WTC11 (cell line): ENCODE data around the gene MAOA. TPM values are rescaled to one million over a fixed set of nuclear protein-coding genes. Genes with fewer than 3 reads are reported as not detected.

Source experiments
- ATAC-seq: fragments of 200-7000 bp; cut with Tn5 transposase; 2 replicates; pipeline ENCODE4 v1.10.0; 2021; ENCODE audit warnings: mild to moderate bottlenecking, moderate library complexity
- CTCF ChIA-PET: fragments of 300-600 bp; sonication (Branson Sonifier 250); formaldehyde crosslinking; loops from one replicate; lab custom pipeline; 2021; ENCODE audit warnings: antibody characterized with exemption; lab: Charles Lee
- POLR2A ChIA-PET: fragments of 350-600 bp; sonication (Branson Sonifier 250); formaldehyde crosslinking; loops from one replicate; lab custom pipeline; 2021; ENCODE audit warnings: antibody characterized with exemption; lab: Charles Lee
- DNase-seq: peaks from one replicate; pipeline ENCODE4 v3.0.0; 2021; ENCODE audit warnings: low spot score
- H3K27ac Mint-ChIP-seq: 2 replicates; pipeline ENCODE4 v1.8.0; 2021; ENCODE audit warnings: mixed read lengths
- H3K27me3 Mint-ChIP-seq: 2 replicates; pipeline ENCODE4 v1.8.0; 2021; ENCODE audit warnings: low read depth, mild to moderate bottlenecking, moderate library complexity, mixed read lengths
- H3K36me3 Mint-ChIP-seq: 2 replicates; pipeline ENCODE4 v1.8.0; 2021; ENCODE audit warnings: mixed read lengths
- H3K4me1 Mint-ChIP-seq: 2 replicates; pipeline ENCODE4 v1.8.0; 2022; ENCODE audit warnings: mixed read lengths
- H3K4me3 Mint-ChIP-seq: 2 replicates; pipeline ENCODE4 v1.8.0; 2021; ENCODE audit warnings: mild to moderate bottlenecking, moderate library complexity, mixed read lengths
- H3K9me3 Mint-ChIP-seq: 2 replicates; pipeline ENCODE4 v1.8.0; 2021; ENCODE audit warnings: mixed read lengths
- CREB1 ChIP-seq: sonication (generic); formaldehyde crosslinking; IDR thresholded peaks from 2 replicates; pipeline ENCODE4 v1.8.0; 2023; ENCODE audit warnings: mild to moderate bottlenecking, missing genetic modification reagents
- EMX1 ChIP-seq: fragments of 250-450 bp; sonication (Bioruptor Pico); IDR thresholded peaks from 2 replicates; pipeline ENCODE4 v1.8.0; 2021; ENCODE audit warnings: mild to moderate bottlenecking
- ETV6 ChIP-seq: sonication (generic); formaldehyde crosslinking; IDR thresholded peaks from 2 replicates; pipeline ENCODE4 v1.8.1; 2022; ENCODE audit warnings: mild to moderate bottlenecking, missing genetic modification reagents
- FOXJ3 ChIP-seq: sonication (generic); formaldehyde crosslinking; IDR thresholded peaks from 2 replicates; pipeline ENCODE4 v1.9.0; 2021; ENCODE audit warnings: missing genetic modification reagents, mild to moderate bottlenecking, borderline replicate concordance
- GABPB1 ChIP-seq: sonication (generic); formaldehyde crosslinking; IDR thresholded peaks from 2 replicates; pipeline ENCODE4 v1.8.1; 2023; ENCODE audit warnings: mild to moderate bottlenecking, missing genetic modification reagents
- IRF1 ChIP-seq: sonication (generic); formaldehyde crosslinking; IDR thresholded peaks from 2 replicates; pipeline ENCODE4 v1.8.0; 2023; ENCODE audit warnings: missing genetic modification reagents
- IRF2 ChIP-seq: sonication (generic); formaldehyde crosslinking; IDR thresholded peaks from 2 replicates; pipeline ENCODE4 v1.8.0; 2022; ENCODE audit warnings: low read depth, missing genetic modification reagents, borderline replicate concordance
- MXD4 ChIP-seq: fragments of 250-450 bp; sonication (Bioruptor Pico); IDR thresholded peaks from 2 replicates; pipeline ENCODE4 v1.8.0; 2021; ENCODE audit warnings: mild to moderate bottlenecking, moderate library complexity, borderline replicate concordance
- NFATC4 ChIP-seq: fragments of 250-450 bp; sonication (Bioruptor Pico); IDR thresholded peaks from 2 replicates; pipeline ENCODE4 v1.9.0; 2021; ENCODE audit warnings: mild to moderate bottlenecking
- OVOL2 ChIP-seq: fragments of 250-450 bp; sonication (Bioruptor Pico); IDR thresholded peaks from 2 replicates; pipeline ENCODE4 v1.9.0; 2021; ENCODE audit warnings: mild to moderate bottlenecking, borderline replicate concordance
- RORB ChIP-seq: fragments of 250-450 bp; sonication (Bioruptor Pico); IDR thresholded peaks from 2 replicates; pipeline ENCODE4 v1.9.0; 2021; ENCODE audit warnings: mild to moderate bottlenecking
- TCF7 ChIP-seq: sonication (generic); formaldehyde crosslinking; IDR thresholded peaks from 2 replicates; pipeline ENCODE4 v1.8.0; 2022; ENCODE audit warnings: mild to moderate bottlenecking, low read depth, missing genetic modification reagents, moderate library complexity
- TEAD4 ChIP-seq: sonication (generic); formaldehyde crosslinking; IDR thresholded peaks from 2 replicates; pipeline ENCODE4 v1.8.0; 2022; ENCODE audit warnings: mild to moderate bottlenecking, missing genetic modification reagents
- ZNF138 ChIP-seq: sonication (generic); formaldehyde crosslinking; conservative IDR thresholded peaks from 2 replicates; pipeline ENCODE4 v1.8.1; 2022; ENCODE audit warnings: mild to moderate bottlenecking, moderate library complexity, missing genetic modification reagents
- ZNF263 ChIP-seq: sonication (generic); formaldehyde crosslinking; IDR thresholded peaks from 2 replicates; pipeline ENCODE4 v1.8.1; 2022; ENCODE audit warnings: low read depth, mild to moderate bottlenecking, moderate library complexity, missing genetic modification reagents
- ZNF396 ChIP-seq: fragments of 250-450 bp; sonication (Bioruptor Pico); IDR thresholded peaks from 2 replicates; pipeline ENCODE4 v1.8.0; 2021; ENCODE audit warnings: mild to moderate bottlenecking, moderate library complexity, borderline replicate concordance
- ZNF416 ChIP-seq: fragments of 250-450 bp; sonication (Bioruptor Pico); IDR thresholded peaks from 2 replicates; pipeline ENCODE4 v1.9.0; 2021; ENCODE audit warnings: mild to moderate bottlenecking, inconsistent platforms
- total RNA-seq: library from RNA; stranded (reverse); gene quantifications from 3 replicates; pipeline ENCODE4 v1.2.3, GENCODE V29; 2021
- TF ChIP-seq, protein P1 (sequence below): fragments of 250-450 bp; sonication (Bioruptor Pico); IDR thresholded peaks from 2 replicates; pipeline ENCODE4 v1.8.0; 2021; ENCODE audit warnings: mild to moderate bottlenecking
- TF ChIP-seq, protein P2 (sequence below): sonication (generic); formaldehyde crosslinking; IDR thresholded peaks from 2 replicates; pipeline ENCODE4 v1.8.0; 2022; ENCODE audit warnings: mild to moderate bottlenecking, missing genetic modification reagents
- TF ChIP-seq, protein P3 (sequence below): sonication (generic); formaldehyde crosslinking; IDR thresholded peaks from 2 replicates; pipeline ENCODE4 v1.8.1; 2023; ENCODE audit warnings: mild to moderate bottlenecking, missing genetic modification reagents
- TF ChIP-seq, protein P4 (sequence below): sonication (generic); formaldehyde crosslinking; IDR thresholded peaks from 2 replicates; pipeline ENCODE4 v1.8.0; 2023; ENCODE audit warnings: mild to moderate bottlenecking, missing genetic modification reagents

The MAOA gene
- total RNA-seq, 1 experiment from 2014 or later = 6.0 TPM

GRCh38 chrX:43633081-43633480, 23.0 kb upstream of the MAOA start:
- no peak for DNase-seq

GRCh38 chrX:43633757-43634156, 22.3 kb upstream of the MAOA start:
- Mint-ChIP-seq H3K27ac (no peak overlapping the region), H3K9me3 (peaks cover 8% of the 10 kb centered on the region; the same call in 1 of the 2 replicates), H3K36me3 (peaks cover 4% of the 10 kb centered on the region; the same call in 1 of the 2 replicates), H3K27me3 (peaks cover 36% of the 10 kb centered on the region), H3K4me1 (peaks cover 23% of the 10 kb centered on the region), H3K4me3 (no peak overlapping the region)
- ChIA-PET POLR2A (no interaction called here), CTCF (no interaction called here)
- TF ChIP-seq, protein P1, sequence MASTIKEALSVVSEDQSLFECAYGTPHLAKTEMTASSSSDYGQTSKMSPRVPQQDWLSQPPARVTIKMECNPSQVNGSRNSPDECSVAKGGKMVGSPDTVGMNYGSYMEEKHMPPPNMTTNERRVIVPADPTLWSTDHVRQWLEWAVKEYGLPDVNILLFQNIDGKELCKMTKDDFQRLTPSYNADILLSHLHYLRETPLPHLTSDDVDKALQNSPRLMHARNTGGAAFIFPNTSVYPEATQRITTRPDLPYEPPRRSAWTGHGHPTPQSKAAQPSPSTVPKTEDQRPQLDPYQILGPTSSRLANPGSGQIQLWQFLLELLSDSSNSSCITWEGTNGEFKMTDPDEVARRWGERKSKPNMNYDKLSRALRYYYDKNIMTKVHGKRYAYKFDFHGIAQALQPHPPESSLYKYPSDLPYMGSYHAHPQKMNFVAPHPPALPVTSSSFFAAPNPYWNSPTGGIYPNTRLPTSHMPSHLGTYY (CRISPR knock-in tag) = no peak
- TF ChIP-seq, protein P2, sequence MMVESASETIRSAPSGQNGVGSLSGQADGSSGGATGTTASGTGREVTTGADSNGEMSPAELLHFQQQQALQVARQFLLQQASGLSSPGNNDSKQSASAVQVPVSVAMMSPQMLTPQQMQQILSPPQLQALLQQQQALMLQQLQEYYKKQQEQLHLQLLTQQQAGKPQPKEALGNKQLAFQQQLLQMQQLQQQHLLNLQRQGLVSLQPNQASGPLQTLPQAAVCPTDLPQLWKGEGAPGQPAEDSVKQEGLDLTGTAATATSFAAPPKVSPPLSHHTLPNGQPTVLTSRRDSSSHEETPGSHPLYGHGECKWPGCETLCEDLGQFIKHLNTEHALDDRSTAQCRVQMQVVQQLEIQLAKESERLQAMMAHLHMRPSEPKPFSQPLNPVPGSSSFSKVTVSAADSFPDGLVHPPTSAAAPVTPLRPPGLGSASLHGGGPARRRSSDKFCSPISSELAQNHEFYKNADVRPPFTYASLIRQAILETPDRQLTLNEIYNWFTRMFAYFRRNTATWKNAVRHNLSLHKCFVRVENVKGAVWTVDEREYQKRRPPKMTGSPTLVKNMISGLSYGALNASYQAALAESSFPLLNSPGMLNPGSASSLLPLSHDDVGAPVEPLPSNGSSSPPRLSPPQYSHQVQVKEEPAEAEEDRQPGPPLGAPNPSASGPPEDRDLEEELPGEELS (CRISPR knock-in tag) = no peak
- no peak for TF ChIP-seq TEAD4
- no peak for ATAC-seq
- no peak for DNase-seq

More at GRCh38 chrX:43633081-43633480, 23.0 kb upstream of the MAOA start:
- Mint-ChIP-seq H3K9me3 (peaks cover 8% of the 10 kb centered on the region; the same call in 1 of the 2 replicates), H3K27ac (no peak overlapping the region), H3K27me3 (peaks cover 36% of the 10 kb centered on the region), H3K36me3 (peaks cover 4% of the 10 kb centered on the region; the same call in 1 of the 2 replicates), H3K4me3 (no peak overlapping the region), H3K4me1 (peaks cover 23% of the 10 kb centered on the region)
- no peak for ATAC-seq
- CTCF ChIA-PET = no interaction called here
- TF ChIP-seq TCF7 = no peak
- no peak for TF ChIP-seq ZNF416 (CRISPR knock-in tag)
- TF ChIP-seq FOXJ3 (CRISPR knock-in tag) = no peak
- no peak for TF ChIP-seq ZNF396 (CRISPR knock-in tag)
- no peak for TF ChIP-seq OVOL2 (CRISPR knock-in tag)
- no peak for TF ChIP-seq IRF2 (CRISPR knock-in tag)
- no peak for TF ChIP-seq NFATC4 (CRISPR knock-in tag)
- no peak for TF ChIP-seq EMX1
- TF ChIP-seq, protein P3, sequence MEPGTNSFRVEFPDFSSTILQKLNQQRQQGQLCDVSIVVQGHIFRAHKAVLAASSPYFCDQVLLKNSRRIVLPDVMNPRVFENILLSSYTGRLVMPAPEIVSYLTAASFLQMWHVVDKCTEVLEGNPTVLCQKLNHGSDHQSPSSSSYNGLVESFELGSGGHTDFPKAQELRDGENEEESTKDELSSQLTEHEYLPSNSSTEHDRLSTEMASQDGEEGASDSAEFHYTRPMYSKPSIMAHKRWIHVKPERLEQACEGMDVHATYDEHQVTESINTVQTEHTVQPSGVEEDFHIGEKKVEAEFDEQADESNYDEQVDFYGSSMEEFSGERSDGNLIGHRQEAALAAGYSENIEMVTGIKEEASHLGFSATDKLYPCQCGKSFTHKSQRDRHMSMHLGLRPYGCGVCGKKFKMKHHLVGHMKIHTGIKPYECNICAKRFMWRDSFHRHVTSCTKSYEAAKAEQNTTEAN (CRISPR knock-in tag) = no peak
- TF ChIP-seq ZNF263 (CRISPR knock-in tag) = no peak
- TF ChIP-seq GABPB1 (CRISPR knock-in tag) = no peak
- TF ChIP-seq, protein P2 (CRISPR knock-in tag) = no peak
- TF ChIP-seq TEAD4 = no peak
- TF ChIP-seq, protein P1 (CRISPR knock-in tag) = no peak
- POLR2A ChIA-PET = no interaction called here

DNA sequence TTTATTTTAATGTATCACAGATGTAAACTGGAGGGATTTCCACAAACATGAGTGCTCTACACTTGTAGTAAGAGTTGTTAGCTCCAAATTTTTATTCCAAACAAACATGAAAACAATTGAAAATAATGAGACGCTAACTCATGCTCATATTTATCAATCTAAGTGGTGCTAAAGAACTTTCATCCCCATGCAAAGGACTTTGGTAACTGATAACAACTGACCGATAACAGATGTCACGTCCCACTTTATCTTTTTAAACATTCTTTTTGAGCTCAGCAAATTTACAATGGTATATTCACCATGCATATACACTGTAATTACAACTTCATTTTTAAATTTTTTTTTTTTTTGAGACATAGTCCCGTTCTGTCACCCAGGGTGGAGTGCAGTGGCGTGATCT, 15.6 kb upstream of the MAOA start:
- DNase-seq (no peak), ATAC-seq (no peak)
- CTCF ChIA-PET = no interaction called here
- peaks cover 2% of the 10 kb centered on the region for H3K4me1 Mint-ChIP-seq
- H3K4me3 Mint-ChIP-seq = no peak overlapping the region
- H3K27ac Mint-ChIP-seq = no peak overlapping the region
- peaks cover 3% of the 10 kb centered on the region; the same call in 1 of the 2 replicates for H3K9me3 Mint-ChIP-seq
- H3K27me3 Mint-ChIP-seq = peaks cover 5% of the 10 kb centered on the region
- POLR2A ChIA-PET = no interaction called here
- peaks cover 3% of the 10 kb centered on the region; the same call in 1 of the 2 replicates for H3K36me3 Mint-ChIP-seq
- TF ChIP-seq ZNF263 (CRISPR knock-in tag) (no peak), ZNF138 (CRISPR knock-in tag) (no peak), CREB1 (CRISPR knock-in tag) (no peak), RORB (CRISPR knock-in tag) (no peak), IRF1 (CRISPR knock-in tag) (no peak), ETV6 (CRISPR knock-in tag) (no peak), MXD4 (CRISPR knock-in tag) (no peak)
- TF ChIP-seq, protein P4, sequence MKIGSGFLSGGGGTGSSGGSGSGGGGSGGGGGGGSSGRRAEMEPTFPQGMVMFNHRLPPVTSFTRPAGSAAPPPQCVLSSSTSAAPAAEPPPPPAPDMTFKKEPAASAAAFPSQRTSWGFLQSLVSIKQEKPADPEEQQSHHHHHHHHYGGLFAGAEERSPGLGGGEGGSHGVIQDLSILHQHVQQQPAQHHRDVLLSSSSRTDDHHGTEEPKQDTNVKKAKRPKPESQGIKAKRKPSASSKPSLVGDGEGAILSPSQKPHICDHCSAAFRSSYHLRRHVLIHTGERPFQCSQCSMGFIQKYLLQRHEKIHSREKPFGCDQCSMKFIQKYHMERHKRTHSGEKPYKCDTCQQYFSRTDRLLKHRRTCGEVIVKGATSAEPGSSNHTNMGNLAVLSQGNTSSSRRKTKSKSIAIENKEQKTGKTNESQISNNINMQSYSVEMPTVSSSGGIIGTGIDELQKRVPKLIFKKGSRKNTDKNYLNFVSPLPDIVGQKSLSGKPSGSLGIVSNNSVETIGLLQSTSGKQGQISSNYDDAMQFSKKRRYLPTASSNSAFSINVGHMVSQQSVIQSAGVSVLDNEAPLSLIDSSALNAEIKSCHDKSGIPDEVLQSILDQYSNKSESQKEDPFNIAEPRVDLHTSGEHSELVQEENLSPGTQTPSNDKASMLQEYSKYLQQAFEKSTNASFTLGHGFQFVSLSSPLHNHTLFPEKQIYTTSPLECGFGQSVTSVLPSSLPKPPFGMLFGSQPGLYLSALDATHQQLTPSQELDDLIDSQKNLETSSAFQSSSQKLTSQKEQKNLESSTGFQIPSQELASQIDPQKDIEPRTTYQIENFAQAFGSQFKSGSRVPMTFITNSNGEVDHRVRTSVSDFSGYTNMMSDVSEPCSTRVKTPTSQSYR = no peak
